ENCODE data around the gene FOXE3. TPM values are rescaled to one million over a fixed set of nuclear protein-coding genes. Genes with fewer than 3 reads are reported as not detected.
"Not testable (repeated sequence)": the region's sequence is repeated elsewhere in the genome, so short reads cannot be mapped to it uniquely, and the experiment has no call there.

The FOXE3 gene
- total and polyA plus RNA-seq, 7 experiments from 2014 or later = not detected

- Mint-ChIP-seq H3K27ac (no peak overlapping the region), H3K4me1 (peaks cover 0 to 10% (median 5%) of the 10 kb centered on the region in 7 donors), H3K9me3 (peaks cover 0 to 4% (median 0%) of the 10 kb centered on the region in 11 donors), H3K36me3 (peaks cover 0 to 1% (median 0%) of the 10 kb centered on the region in 5 donors), H3K4me3 (no peak overlapping the region), H3K27me3 (peaks cover 37 to 92% (median 54%) of the 10 kb centered on the region in 5 donors)
- peaks cover 2 to 6% of the 10 kb centered on the region in 2 donors for H3K4me1 ChIP-seq (ENCODE audit: control insufficient read depth in 2 of 2, insufficient read depth in 2 of 2, low read length in 2 of 2)
- DNase-seq (no peak), ATAC-seq (no peak)
- intact Hi-C loops (cut with micrococcal nuclease) = no loop called here
- no peak overlapping the region for H3K4me3 ChIP-seq (ENCODE audit: low read length)
- no peak overlapping the region for H3K27ac ChIP-seq (ENCODE audit: low read depth, low read length)
- CTCF ChIA-PET = interaction anchor here (0.6 to 1.2 kb wide), 2 partner anchors 12 to 14 kb away, joined by 3 read pairs; partner anchors contain the start of gene FOXD2
- H3K36me3 ChIP-seq (ENCODE audit: control insufficient read depth in 2 of 3, insufficient read depth in 3 of 3, low read length in 3 of 3) = no peaks in the 10 kb centered on the region
- H3K9me3 ChIP-seq (ENCODE audit: control insufficient read depth in 2 of 3, low read length in 3 of 3) = peaks cover 0 to 4% (median 0%) of the 10 kb centered on the region in 3 experiments
- POLR2A ChIA-PET = no interaction called here
- peaks cover 15 to 34% of the 10 kb centered on the region in 2 donors for H3K27me3 ChIP-seq (ENCODE audit: control insufficient read depth in 2 of 2, insufficient read depth in 2 of 2, low read length in 2 of 2)
These were observed 33.9 kb downstream of the FOXE3 start for GRCh38 chr1:47449822-47450552.

- intact Hi-C loops (cut with micrococcal nuclease) = no loop called here
These were observed 34.5 kb downstream of the FOXE3 start for GRCh38 chr1:47450606-47451005.

GRCh38 chr1:47452426-47452825, 36.3 kb downstream of the FOXE3 start:
- DNase-seq = no peak
- Histone ChIP-seq H3K4me1 (ENCODE audit: control insufficient read depth in 2 of 2, insufficient read depth in 2 of 2, low read length in 2 of 2) (no peaks in the 10 kb centered on the region), H3K9me3 (ENCODE audit: control insufficient read depth in 2 of 3, low read length in 3 of 3) (no peaks in the 10 kb centered on the region), H3K36me3 (ENCODE audit: control insufficient read depth in 2 of 3, insufficient read depth in 3 of 3, low read length in 3 of 3) (no peaks in the 10 kb centered on the region), H3K27ac (ENCODE audit: low read depth, low read length) (no peak overlapping the region), H3K4me3 (ENCODE audit: low read length) (no peak overlapping the region), H3K27me3 (ENCODE audit: control insufficient read depth in 2 of 2, insufficient read depth in 2 of 2, low read length in 2 of 2) (peaks cover 12 to 14% of the 10 kb centered on the region in 2 donors)
- peaks cover 0 to 3% (median 0%) of the 10 kb centered on the region in 11 donors for H3K9me3 Mint-ChIP-seq
- ChIA-PET CTCF (no interaction called here), POLR2A (no interaction called here)
- intact Hi-C loops (cut with micrococcal nuclease) = no loop called here
- no peaks in the 10 kb centered on the region for H3K4me1 Mint-ChIP-seq
- ATAC-seq = no peak
- no peak overlapping the region for H3K27ac Mint-ChIP-seq
- peaks cover 0 to 4% (median 0%) of the 10 kb centered on the region in 5 donors for H3K36me3 Mint-ChIP-seq
- H3K27me3 Mint-ChIP-seq = peaks cover 58 to 87% (median 63%) of the 10 kb centered on the region in 5 donors
- no peak overlapping the region for H3K4me3 Mint-ChIP-seq

More at GRCh38 chr1:47450606-47451005, 34.5 kb downstream of the FOXE3 start:
- Histone ChIP-seq H3K27ac (ENCODE audit: low read depth, low read length) (no peak overlapping the region), H3K36me3 (ENCODE audit: control insufficient read depth in 2 of 3, insufficient read depth in 3 of 3, low read length in 3 of 3) (no peaks in the 10 kb centered on the region), H3K27me3 (ENCODE audit: control insufficient read depth in 2 of 2, insufficient read depth in 2 of 2, low read length in 2 of 2) (peaks cover 15 to 28% of the 10 kb centered on the region in 2 donors), H3K4me3 (ENCODE audit: low read length) (no peak overlapping the region), H3K9me3 (ENCODE audit: control insufficient read depth in 2 of 3, low read length in 3 of 3) (no peaks in the 10 kb centered on the region), H3K4me1 (ENCODE audit: control insufficient read depth in 2 of 2, insufficient read depth in 2 of 2, low read length in 2 of 2) (peaks cover 0 to 3% of the 10 kb centered on the region in 2 donors)
- H3K4me1 Mint-ChIP-seq = peaks cover 0 to 5% (median 3%) of the 10 kb centered on the region in 7 donors
- DNase-seq (no peak), ATAC-seq (no peak)
- H3K36me3 Mint-ChIP-seq = peaks cover 0 to 4% (median 0%) of the 10 kb centered on the region in 5 donors
- POLR2A ChIA-PET = no interaction called here
- peaks cover 42 to 92% (median 58%) of the 10 kb centered on the region in 5 donors for H3K27me3 Mint-ChIP-seq
- H3K9me3 Mint-ChIP-seq = peaks cover 0 to 3% (median 0%) of the 10 kb centered on the region in 11 donors
- CTCF ChIA-PET = interaction anchor here (0.6 kb wide), 1 partner anchor 13 kb away, joined by 3 read pairs; the partner anchor contains the start of gene FOXD2
- H3K27ac Mint-ChIP-seq = no peak overlapping the region
- no peak overlapping the region for H3K4me3 Mint-ChIP-seq

- H3K36me3 ChIP-seq (ENCODE audit: control insufficient read depth in 2 of 3, insufficient read depth in 3 of 3, low read length in 3 of 3); H3K9me3 ChIP-seq (ENCODE audit: control insufficient read depth in 2 of 3, low read length in 3 of 3); H3K4me3 ChIP-seq (ENCODE audit: low read length); H3K27ac ChIP-seq (ENCODE audit: low read depth, low read length); H3K9me3 Mint-ChIP-seq; intact Hi-C loops (cut with micrococcal nuclease); H3K36me3 Mint-ChIP-seq; ATAC-seq; DNase-seq; H3K4me1 Mint-ChIP-seq; POLR2A ChIA-PET; H3K4me1 ChIP-seq (ENCODE audit: control insufficient read depth in 2 of 2, insufficient read depth in 2 of 2, low read length in 2 of 2); CTCF ChIA-PET; H3K27ac Mint-ChIP-seq; H3K4me3 Mint-ChIP-seq: not testable (repeated sequence)
- peaks cover 54 to 86% (median 74%) of the 10 kb centered on the region in 5 donors for H3K27me3 Mint-ChIP-seq
- peaks cover 9 to 11% of the 10 kb centered on the region in 2 donors for H3K27me3 ChIP-seq (ENCODE audit: control insufficient read depth in 2 of 2, insufficient read depth in 2 of 2, low read length in 2 of 2)
These were observed 37.8 kb downstream of the FOXE3 start for GRCh38 chr1:47453910-47454309.

GRCh38 chr1:47456250-47456649, 40.2 kb downstream of the FOXE3 start:
- ChIA-PET CTCF (no interaction called here), POLR2A (interaction anchor here (0.6 kb wide), 1 partner anchor 191 kb away, joined by 4 read pairs; no protein-coding TSS in a partner anchor)
- no peaks in the 10 kb centered on the region for H3K9me3 ChIP-seq (ENCODE audit: control insufficient read depth in 2 of 3, low read length in 3 of 3)
- intact Hi-C loops (cut with micrococcal nuclease) = no loop called here
- no peak overlapping the region for H3K4me3 Mint-ChIP-seq
- H3K27me3 Mint-ChIP-seq = peaks cover 53 to 81% (median 79%) of the 10 kb centered on the region in 5 donors
- H3K36me3 Mint-ChIP-seq = peaks cover 0 to 4% (median 0%) of the 10 kb centered on the region in 5 donors
- no peak for DNase-seq
- no peak overlapping the region for H3K27ac ChIP-seq (ENCODE audit: low read depth, low read length)
- no peaks in the 10 kb centered on the region for H3K4me1 Mint-ChIP-seq
- peaks cover 0 to 3% (median 0%) of the 10 kb centered on the region in 11 donors for H3K9me3 Mint-ChIP-seq
- H3K27ac Mint-ChIP-seq = no peak overlapping the region
- ATAC-seq = no peak
- peaks cover 0 to 5% of the 10 kb centered on the region in 2 donors for H3K27me3 ChIP-seq (ENCODE audit: control insufficient read depth in 2 of 2, insufficient read depth in 2 of 2, low read length in 2 of 2)
- no peaks in the 10 kb centered on the region for H3K4me1 ChIP-seq (ENCODE audit: control insufficient read depth in 2 of 2, insufficient read depth in 2 of 2, low read length in 2 of 2)
- H3K36me3 ChIP-seq (ENCODE audit: control insufficient read depth in 2 of 3, insufficient read depth in 3 of 3, low read length in 3 of 3) = no peaks in the 10 kb centered on the region
- no peak overlapping the region for H3K4me3 ChIP-seq (ENCODE audit: low read length)

- DNase-seq; H3K4me3 ChIP-seq (ENCODE audit: low read length); intact Hi-C loops (cut with micrococcal nuclease); H3K36me3 ChIP-seq (ENCODE audit: control insufficient read depth in 2 of 3, insufficient read depth in 3 of 3, low read length in 3 of 3); H3K9me3 ChIP-seq (ENCODE audit: control insufficient read depth in 2 of 3, low read length in 3 of 3); H3K27ac ChIP-seq (ENCODE audit: low read depth, low read length); H3K4me3 Mint-ChIP-seq; H3K4me1 Mint-ChIP-seq; H3K36me3 Mint-ChIP-seq; CTCF ChIA-PET; H3K9me3 Mint-ChIP-seq; H3K27ac Mint-ChIP-seq; POLR2A ChIA-PET; ATAC-seq; H3K27me3 ChIP-seq (ENCODE audit: control insufficient read depth in 2 of 2, insufficient read depth in 2 of 2, low read length in 2 of 2); H3K4me1 ChIP-seq (ENCODE audit: control insufficient read depth in 2 of 2, insufficient read depth in 2 of 2, low read length in 2 of 2): not testable (repeated sequence)
- H3K27me3 Mint-ChIP-seq = peaks cover 54 to 80% (median 79%) of the 10 kb centered on the region in 5 donors
These were observed 41.5 kb downstream of the FOXE3 start for GRCh38 chr1:47457547-47457946.
